Choroid plexus epithelial cell (primary cell): ENCODE results near the gene SETDB1.
A peak's percentile ranks its signal among the peaks of the same experiment; 100 is the strongest.
"Not testable (repeated sequence)": the region's sequence is repeated elsewhere in the genome, so short reads cannot be mapped to it uniquely, and the experiment has no call there.

Experiments used
- DNase-seq: peaks from one replicate; pipeline ENCODE4 v3.0.0-alpha.2; 2010; ENCODE audit warnings: low read depth
- H3K4me3 ChIP-seq: 2 replicates; pipeline ENCODE4 v1.5.1; 2011; ENCODE audit warnings: low read depth, mild to moderate bottlenecking, control low read depth, low read length, moderate library complexity
- CTCF ChIP-seq: conservative IDR thresholded peaks from 2 replicates; pipeline ENCODE4 v1.5.1; 2011; ENCODE audit warnings: low read depth, mild to moderate bottlenecking, control low read depth, inconsistent platforms, low read length, moderate library complexity

The SETDB1 gene

DNA sequence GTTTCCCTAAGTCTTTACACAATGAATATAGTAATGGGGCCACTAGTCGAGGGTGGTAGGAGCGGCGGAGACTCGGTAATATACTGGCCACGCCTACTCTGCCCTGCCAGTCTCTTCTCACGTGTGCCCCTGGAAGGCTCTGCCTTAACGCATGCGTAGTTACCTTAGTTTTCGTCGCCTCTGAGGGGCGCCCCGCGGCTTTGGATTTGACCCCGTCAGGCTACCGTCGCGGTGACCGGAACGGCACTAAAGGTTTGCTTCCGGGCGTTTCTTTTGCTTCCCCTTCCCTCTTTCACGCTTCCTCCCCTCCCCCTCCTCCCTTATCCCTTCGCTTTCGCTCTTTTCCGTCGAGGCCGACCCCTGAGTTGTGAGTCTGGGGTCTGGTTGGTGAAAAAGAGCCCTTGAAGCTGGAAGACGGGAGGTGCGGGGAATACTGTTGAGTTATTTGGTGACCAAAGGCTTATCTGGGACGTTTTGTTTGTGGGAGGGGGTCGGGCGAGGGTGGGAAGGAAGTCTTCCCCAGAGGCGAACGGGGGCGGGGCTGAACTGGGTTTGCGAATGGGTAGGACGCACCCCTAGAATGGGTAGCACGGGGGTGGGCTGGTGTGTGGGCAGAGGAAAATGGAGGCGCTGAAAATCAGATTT lies at the start of gene SETDB1:
Gene SETDB1, plus strand, starts transcription at position 267 of the 645 bp plus-strand sequence. CDS start 1,352 bp downstream, outside the sequence.
- no peak for TF ChIP-seq CTCF
- peak; percentile 98 for DNase-seq
- peak within 1 kb of the TSS; percentile 90 for H3K4me3 ChIP-seq

- DNase-seq: peak; percentile 42
- not testable (repeated sequence) for H3K4me3 ChIP-seq
Measured at GRCh38 chr1:150878931-150879330, 47.2 kb upstream of the SETDB1 start.

GRCh38 chr1:150881331-150882070 lies 44.7 kb upstream of the SETDB1 start:
- DNase-seq: peak; percentile 99
- H3K4me3 ChIP-seq: no peak overlapping the region
- TF ChIP-seq CTCF: no peak

DNA sequence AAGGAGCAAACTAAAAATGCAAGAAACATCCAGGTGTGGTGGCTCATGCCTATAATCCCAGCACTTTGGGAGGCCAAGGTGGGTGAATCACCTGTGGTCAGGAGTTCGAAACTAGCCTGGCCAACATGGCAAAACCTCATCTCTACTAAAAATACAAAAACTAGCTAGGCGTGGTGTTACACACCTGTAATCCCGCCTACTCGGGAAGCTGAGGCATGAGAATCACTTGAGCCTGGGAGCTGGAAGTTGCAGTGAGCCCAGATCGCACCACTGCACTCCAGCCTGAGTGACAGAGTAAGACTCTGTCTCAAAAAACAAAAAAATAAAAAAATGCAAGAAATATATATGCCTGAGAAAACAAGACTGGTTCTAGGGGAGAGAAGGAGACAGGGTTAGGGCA lies 43.0 kb upstream of the SETDB1 start:
- H3K4me3 ChIP-seq, DNase-seq: not testable (repeated sequence)

- TF ChIP-seq CTCF: no peak
- peak; percentile 58 for DNase-seq
Measured at GRCh38 chr1:150887018-150887417, 39.1 kb upstream of the SETDB1 start, which contains the start of gene CTXND2. CTXND2 (plus strand) TSS chr1:150887136; CDS start chr1:150912315, 25,179 bp downstream.

DNA sequence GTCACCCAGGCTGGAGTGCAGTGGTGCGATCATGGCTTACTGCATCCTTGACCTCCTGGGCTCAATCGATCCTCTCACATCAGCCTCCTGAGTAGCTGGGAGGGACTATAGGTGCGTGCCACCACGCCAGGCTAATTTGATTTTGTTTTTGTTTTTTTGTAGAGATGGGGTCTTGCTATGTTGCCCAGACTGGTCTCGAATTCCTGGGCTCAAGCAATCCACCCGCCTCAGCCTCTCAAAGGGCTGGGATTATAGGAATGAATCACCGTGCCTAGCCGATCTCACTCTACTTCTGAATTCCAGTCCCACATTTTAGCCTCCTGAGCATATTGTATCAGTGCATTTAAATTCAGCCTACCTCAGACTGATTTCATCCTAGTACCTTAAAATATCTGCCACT lies 37.4 kb upstream of the SETDB1 start:
- H3K4me3 ChIP-seq: no peak overlapping the region
- no peak for TF ChIP-seq CTCF
- DNase-seq: no peak

More at GRCh38 chr1:150887018-150887417, 39.1 kb upstream of the SETDB1 start, which contains the start of gene CTXND2:
- H3K4me3 ChIP-seq: no peak within 1 kb of the TSS

DNA sequence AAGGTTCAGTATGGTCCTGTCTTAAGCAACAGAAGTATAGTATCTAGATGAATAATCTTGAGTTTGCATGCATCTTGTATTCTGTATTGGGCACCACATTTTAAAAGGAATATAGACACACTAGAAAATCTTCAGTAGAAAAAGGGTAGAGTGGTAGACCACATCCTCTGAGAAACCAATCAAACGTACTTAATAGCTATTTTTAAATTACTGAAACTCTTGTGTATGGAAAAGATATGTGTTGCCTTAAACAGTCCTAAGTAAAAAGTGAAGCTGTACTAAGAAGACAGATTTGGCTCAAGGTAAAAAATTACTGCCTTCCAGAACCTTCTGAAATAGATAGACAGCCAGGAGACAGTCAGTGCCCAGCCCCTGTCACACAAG lies 36.1 kb upstream of the SETDB1 start:
- no peak for DNase-seq
- H3K4me3 ChIP-seq: no peak overlapping the region
- no peak for TF ChIP-seq CTCF
